Measurements from ENCODE around the gene ARHGEF17.
"Not testable (repeated sequence)": the region's sequence is repeated elsewhere in the genome, so short reads cannot be mapped to it uniquely, and the experiment has no call there.

The ARHGEF17 gene

DNA sequence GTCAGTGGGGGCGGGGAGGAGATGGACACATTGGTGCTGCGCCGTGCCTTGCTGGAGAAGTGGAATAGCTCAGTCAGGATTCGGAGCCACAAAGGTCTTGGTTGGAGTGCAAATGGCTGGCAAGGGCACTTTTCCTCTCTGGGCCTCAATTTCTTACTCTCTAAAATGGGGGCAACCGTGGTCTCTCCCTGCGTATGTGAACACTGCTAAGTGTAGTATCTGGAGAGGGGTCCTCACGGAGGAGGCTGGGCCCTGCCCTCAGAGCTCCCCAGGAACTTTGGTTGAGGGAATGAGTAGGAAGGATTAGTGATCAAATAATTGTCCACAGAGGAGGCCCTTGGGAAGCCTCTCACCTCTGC is 35.4 kb upstream of the ARHGEF17 start:
- no peak for DNase-seq

DNA sequence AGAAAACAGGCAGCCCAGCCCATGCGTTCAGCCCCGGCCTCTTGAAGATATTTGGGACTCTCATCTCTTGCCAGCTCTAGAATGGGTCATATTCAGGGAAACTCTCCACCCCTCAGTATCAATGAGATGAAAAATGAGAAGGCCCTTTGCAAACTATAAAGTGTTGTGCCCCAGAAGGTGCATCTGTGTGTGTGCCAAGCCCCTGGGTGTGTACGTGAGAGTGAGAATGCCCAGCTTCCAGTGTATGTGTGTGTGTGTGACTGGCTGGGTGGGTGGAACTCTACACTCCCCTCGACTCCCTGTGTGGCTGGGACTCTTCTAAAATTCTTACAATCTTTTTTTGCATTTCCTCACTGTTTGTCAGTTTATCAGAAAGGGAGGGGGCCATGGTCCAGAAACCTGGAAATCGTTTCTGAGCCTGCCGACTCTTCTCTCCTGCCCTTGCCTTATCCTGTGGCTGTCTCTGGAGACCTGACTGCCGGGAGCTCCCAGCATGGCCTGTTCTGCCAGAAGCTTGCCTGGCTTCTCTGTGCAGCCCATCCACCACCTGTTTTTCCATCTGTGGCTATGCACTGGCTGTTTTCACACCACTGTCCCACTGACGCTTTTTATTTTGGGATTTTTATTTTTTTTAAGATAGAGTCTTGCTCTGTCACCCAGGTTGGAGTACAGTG is 34.7 kb upstream of the ARHGEF17 start:
- DNase-seq = no peak

DNA sequence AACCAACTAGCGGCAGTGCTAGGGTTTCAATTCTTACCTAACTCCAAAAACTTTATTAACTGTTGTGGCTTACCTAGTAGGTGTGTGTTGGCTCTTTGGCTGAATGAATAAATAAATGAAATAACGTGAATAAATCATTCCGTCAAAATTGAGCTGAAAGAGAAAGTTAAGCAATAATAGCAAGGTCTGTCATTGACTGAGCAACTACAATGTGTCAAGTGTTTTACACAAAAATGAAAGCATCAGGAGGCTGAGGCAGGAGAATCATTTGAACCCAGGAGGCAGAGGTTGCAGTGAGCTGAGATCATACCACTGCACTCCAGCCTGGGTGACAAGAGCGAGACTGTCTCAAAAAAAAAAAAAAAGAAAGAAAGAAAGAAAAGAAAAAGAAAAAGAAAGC is 33.9 kb upstream of the ARHGEF17 start:
- not testable (repeated sequence) for DNase-seq

DNA sequence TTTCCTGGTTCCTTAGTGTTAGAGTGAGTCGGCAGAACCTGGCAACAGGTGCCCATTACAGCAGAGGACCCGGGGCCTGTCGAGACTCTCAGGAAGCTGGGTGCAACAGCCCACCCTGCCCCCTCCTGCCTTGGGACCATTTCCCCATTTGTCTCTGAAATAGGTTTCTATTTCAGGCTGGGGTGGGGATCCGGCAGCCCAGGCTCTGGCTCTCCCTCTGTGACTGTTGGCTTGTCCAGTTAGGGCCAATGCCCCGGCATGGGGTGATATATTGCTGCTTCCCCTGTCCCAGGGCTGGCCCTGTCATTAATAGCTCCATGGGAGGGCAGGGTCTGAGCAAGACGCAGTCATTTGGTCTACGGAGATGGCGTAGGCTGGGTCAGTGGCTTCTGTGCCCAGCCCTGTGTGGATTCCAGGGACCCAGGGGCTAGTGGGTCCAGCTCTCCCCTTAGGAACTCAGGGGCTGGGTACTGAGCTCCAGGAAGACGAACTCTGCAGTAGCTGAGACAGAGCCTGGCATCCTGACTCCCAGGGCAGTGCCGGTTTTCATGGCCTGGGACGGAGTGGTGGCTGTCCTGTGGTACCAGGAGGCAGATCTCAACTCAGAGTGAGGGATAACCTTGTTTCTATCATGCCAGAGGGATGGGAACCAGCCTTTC is 33.2 kb upstream of the ARHGEF17 start:
- peak in 1 of 2 donors; percentile 36 for DNase-seq

DNA sequence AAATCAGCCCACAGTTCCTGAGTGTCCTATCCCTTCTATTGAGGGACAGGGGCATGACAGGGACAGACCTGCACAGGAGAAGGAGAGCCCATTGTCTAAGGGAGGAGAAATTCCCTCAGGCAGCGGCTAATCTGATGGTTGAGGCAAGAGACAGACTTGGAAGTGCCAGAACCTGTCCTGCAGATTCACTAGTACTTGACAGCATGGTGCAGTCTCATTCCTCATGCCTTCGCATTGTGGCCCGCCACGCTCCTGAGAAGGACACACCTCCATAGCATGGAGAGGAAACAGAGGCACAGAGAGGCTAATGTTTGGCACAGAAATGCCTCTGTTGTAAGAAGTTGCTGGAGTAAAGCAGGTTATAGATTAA is 32.7 kb upstream of the ARHGEF17 start:
- DNase-seq = no peak

DNA sequence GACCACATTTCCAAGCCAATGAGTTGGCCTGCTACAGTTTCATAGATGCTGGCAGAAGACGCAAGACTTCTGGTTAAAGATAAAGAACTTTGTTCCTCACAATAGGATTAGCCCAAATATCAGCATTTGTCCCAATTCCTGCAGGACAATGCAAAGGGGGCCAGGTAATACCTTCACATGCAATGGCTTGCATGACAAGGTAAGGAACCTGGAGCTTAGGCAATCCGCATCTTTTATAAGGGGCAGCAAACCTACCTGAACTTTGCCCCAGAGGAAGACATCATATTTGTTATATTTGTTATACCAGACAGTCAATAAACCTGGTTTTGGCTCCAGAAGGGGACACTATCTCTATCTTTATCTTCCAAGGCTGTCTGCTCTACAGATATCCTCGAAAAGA is 30.6 kb upstream of the ARHGEF17 start:
- DNase-seq = no peak

DNA sequence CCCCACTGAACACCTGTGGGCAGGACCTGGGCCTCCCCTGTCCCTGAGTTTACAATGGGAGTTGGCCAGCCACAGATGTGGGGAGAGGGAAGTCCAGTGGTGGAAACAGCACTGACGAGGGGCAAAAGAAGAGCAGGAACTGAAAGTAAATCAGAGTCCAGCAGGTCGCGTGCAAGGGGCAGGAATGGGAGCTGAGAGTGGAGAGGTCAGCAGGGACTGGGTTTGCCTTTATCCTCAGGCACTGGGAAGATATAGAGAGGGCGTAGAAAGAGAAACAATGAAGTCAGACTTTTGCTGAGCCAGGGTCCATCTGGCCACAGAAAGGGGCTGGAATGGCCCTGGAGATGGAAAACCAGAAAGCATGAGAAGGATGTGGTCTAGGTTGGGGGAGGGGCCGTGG is 27.4 kb upstream of the ARHGEF17 start:
- DNase-seq = no peak

DNA sequence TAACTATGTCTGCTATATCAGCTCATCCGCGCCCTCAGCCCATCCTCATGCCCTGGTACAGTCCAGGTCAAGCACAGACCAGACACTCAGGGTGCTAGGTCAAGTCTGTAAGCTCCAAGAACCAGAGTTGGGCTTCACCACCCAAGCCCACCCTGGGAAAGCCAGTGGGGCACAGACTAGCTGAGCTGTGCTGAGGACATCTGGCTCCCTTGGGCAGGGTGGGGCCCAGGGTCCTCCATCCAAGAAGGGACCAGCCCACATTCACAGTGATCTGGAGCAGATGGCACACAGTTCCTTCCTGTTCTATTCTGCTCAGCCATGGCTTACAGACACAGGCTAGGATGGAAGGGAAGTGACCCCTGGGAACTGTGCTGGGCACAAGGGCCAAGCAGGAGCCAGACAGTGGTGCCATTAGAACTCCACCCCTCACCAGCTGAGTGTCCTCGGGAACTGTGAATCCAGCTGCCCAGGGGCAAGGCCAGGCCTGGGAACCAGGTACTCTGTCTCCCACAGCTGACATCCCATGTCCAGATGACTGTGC is 26.8 kb upstream of the ARHGEF17 start:
- DNase-seq = peak in 1 of 2 donors; percentile 30

DNA sequence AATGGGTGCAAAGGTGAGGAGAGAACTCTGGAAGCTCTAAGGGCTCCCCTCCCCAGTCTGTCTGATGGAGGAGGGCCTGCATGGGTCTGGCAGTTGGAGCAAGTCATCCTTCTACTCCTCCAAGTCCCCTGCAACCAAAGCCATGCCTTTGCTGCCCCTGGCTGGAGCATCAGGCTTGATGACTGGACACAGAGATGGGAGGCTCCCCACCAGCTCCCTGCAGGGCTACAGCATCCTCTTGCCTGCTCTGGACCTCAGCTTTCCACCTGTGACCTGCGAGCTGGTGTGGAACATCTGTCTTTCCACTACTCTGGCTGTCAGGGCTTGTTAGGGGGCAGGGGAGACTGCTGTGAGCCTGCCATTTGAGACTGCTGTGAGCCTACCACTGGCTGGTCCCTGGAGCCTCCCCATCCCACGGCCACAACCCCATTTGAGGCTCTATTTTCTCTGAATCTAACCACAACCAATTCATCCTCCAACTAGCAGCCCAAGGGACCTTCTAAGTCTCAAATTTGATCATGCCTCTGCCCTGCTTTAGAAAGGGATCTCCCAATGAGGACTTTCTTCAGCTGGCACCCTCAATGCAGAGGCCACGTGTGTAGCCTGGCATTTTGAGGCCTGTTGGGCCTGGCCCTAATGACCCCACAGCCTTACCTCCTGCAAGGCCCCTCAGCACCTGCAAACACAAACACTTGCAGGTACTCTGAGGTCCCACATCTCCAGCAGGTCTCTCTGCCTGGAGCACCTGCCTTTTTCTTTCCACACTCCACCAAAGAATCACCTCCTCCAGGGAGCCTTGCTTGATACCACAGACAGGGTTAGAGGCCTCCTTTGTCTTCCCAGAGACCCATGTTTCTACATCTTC is 26.0 kb upstream of the ARHGEF17 start:
- DNase-seq = no peak

DNA sequence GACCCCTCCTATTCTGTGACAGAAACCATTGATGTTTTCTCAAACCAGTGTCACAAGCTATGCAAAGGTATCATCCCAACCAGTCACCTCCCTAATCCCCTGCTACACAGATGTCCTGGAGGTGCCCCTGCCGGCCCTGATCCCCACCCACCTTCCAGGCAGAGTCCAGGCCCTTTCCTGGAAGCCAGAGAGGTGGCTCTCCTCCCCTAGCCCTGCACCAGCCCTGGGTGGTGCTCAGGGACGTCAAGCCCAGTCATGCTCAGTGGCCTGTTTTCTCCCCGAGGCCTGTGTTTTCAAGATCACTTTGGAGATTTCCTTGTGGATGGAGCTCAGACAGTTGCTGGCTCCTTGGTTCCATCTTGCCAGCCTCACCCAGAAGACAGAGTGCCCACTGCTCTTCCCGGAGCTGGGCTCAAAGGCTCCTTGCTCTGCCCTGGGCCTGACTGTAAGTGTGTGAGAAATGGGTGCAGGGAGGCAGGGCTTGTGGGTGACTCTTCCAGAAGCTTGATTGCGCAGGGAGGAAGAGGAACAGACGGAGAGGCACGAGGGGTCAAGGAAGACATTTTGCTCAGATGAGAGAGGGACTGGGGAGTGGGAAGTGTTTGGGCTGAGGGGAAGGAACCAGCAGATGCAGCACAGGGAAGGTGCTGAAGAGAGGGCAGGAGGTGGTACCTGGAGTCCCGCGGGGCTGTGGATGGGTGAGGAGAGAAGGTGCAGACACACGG is 24.6 kb upstream of the ARHGEF17 start:
- no peak for DNase-seq

DNA sequence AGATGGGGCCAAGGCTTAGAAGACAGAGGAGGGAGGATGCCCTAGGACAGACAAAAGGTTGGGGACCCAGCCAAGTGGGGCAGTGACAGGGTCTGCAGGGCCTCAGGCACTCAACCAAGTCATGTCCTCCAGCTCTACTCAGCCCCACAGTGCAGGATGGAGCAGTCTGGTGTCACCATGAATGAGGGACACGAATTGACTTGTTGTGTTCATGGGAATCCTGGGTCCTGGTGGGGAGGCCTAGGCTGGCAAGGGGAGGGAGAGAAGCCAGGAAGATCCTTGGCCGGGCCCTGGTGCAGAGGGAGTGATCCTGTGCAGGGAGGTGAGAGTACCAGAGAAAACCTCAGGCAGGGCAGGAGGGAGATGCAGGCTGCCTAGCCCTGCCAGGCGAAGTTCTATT is 24.0 kb upstream of the ARHGEF17 start:
- DNase-seq = no peak

DNA sequence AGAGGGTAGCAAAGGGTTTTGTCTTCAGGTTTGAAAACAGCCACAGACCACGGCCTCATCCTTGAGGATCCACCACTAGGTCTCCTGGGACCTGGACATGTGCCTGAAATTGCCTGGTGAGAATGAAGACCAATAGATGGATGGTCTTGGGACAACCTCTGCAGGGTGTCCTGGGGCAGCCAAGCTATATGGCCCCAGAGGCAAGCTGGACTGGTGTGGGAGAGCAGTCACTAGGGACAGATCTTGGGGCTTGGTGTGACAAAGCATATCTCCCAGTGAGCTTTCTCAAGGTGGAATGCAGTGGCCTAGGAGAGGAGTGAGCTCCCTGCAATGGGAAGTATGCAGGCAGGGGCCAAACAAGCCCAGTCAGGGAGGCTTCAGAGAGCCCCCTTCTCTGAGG is 22.4 kb upstream of the ARHGEF17 start:
- DNase-seq = no peak

DNA sequence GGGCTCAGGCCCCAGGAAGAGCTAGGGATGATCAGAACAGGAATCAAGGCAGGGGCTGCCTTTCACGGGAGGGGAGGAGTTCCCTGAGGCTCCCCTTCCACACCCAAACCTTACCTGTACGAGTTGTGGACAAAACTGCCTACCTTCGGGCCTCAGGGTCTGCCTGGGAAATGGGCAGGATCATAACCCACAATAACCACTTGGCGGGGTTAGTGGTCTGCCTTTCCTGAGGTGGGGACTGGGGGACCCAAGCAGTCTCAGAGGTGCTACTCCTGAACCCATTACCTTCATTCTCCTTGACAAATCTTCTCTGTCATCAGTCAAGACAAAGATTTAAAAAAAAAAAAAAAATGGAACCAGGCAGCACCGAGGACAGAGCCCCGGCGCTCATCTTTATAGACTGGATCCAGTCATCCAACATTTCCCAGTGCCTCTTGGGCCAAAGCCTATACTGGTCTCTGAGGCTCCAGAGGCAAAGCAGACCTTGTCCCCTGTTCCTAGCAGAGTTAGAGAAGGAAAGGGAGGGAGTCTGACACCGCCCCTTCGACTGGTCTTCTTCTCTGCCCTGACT is 21.8 kb upstream of the ARHGEF17 start:
- DNase-seq = no peak

DNA sequence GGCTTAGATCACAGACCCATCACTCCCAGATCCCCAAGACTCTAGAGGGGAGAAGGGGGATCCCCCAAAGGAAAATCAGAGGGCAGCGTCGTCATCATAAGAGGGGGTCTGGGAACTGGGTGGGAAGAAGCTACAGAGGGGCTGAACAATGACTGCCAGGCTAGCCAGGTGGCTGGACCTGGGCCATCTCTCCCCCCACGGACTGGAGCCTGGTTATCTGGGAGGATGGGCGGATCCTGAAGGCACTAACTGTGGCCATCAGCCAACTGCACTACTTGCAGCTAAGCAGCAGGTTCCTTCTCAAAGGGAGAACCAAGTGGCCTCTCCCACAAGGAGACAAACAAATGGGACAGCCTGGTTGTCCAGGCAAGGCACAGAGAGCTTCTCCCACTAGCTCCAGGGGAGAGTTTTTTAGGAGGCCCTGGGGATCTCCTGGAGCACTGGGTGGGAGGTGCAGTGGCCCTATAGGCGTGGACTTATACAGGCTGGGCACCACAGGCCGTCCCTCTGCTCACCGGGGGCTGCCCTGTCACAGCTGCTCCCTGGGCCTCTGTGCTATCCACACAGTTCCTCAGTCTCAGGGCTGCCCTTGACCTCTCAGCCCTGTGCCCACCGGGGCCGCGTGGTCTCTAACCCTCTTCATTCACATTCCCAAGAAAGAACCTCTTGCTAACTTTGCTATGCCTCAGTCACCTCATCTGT is 20.5 kb upstream of the ARHGEF17 start:
- DNase-seq = no peak

DNA sequence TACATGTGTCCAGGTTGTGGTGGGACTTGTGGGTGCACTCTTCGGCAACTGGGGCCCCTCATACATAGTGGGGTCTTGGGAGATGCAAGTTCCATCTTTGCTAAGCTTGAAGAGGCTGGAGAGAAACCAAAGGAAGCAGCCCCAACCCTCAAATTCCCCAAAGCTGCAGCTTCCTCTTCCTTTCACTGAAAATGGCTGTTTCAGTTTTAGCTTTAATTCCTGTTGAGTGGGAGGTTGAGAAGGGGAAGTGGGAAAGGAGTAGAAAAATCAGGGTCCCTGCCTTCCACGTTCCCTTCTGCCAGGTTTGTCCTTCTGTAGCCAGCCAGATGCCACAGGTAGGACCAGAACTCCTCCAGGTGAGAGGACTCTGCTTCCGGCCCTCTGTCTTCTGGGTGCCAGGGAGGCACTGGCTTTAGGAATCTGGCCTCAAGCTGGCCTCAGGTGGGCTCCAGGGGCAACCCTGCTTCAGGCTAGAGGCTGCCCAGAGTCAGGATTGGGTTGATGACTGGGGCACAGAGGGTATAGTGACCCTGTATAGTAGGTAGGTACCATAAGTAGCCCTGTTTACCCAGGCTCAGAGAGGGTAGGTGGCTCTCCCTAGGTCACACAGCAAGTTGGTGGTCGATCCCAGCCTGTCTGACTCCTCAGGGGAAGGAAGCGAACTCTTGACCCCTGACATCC is 19.7 kb upstream of the ARHGEF17 start:
- DNase-seq = peak in 1 of 2 donors; percentile 25

DNA sequence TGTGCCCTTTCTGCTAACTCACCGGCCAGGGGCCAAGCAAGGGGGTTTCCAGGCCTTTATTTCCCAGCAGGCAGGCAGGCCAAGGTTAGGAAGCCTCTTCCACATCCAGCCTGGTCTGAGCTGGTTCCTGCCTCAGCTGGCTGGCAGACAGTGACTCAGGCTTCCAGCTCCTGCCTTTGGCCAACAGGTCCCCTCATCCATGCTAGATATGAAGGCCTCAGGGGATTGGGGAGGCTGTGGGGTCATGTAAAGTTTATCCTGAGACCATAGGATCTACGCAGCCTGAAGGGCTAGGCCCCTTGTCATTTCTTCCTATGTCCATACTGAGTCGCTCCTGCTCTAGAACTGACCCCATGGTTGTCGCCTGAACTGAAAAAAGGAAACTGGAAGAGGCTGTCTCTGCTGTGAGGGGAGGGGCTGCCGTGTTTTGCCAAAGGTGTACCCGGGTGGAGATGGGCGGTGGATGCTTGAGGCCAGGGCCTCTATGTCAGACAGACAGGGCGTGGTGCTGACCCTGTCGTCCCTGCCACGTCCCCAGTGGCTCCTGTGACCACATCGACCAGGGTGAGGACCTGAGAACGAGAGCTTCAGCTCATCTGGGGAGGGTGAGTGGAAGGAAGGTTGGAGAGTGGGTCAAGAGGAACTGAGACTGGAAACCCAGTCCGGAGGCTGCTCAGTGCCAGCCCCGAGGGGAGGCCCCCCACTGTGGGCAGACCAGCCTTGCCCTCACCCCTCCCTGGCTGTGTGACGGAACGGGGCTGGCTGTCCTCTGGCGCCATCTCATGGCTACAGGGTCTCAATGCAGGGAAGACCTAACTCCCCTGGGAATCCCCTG is 19.0 kb upstream of the ARHGEF17 start:
- DNase-seq = peak; percentile 43 to 81

DNA sequence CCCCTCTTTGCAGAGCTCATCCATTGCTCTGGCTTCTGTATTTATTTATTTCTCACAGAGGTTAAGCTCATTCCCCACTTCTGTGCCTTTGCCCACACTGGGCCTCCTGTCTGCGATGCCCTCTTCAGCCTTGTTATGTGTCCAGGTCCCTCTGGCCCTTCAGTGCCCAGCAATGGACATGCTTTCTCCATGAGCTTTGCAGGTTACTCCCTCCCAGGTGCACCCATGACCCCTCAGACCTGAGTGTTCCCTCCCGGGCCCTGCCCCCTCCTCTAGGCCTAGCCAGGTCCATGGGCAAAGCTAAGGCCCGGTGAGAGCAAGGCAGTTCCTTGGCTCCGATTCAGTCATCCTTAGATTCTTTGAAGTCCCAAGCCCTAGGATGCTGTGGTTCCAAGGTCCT is 17.5 kb upstream of the ARHGEF17 start:
- DNase-seq = no peak

DNA sequence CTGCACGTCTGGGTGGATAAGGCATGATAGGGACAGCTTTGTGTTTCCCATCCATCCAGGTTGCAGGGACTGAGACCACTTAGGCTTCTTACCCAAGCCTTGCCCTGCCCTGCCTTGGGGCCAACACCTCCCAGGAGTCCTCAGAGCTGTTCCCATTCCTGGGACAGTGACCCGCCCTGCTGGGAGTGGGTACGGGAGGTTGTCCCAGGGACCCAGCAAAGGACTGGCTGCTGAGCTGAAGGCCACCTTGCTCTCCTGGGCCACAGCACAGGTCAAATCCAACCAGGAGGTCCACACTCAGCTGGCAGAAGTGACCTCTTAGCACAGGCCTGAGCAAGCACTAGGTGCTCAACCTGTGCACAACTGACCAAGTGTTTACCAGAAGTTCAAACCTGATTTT is 16.9 kb upstream of the ARHGEF17 start:
- DNase-seq = no peak

DNA sequence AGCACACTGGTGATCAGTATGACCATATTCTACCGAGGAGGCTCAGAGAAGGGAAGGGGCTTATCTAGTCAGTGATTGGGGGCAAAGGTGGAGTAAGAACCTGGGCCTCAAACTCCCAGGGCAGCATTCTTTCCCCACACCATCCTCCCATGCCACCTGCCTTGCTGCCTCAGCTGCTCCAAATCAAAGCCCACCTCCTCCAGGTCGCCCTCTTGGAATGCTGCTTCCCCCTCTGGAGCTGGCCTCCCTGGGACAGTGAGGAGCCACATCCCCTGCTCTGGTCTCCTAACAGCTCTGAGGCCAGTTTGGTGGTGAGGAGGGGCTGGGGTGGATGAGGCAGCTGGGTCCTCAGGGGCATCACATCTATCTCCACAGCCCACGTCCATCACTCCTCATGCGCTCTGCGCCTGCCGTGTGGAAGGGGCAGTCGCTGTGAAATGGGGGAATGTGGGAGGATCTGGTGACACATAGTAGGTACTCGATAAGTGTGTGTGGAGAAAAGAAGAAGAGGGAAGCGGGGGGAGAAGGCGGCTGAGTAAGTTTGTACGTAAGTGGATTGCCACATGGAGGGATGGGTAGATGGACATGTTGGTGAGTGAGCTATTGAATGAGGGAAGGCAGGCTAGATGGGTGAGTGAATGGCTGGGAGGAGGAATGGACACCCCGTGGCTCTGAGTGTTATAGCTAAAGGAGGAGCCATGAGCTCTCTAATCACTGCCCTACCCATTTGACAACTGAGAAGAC is 16.1 kb upstream of the ARHGEF17 start:
- no peak for DNase-seq

DNA sequence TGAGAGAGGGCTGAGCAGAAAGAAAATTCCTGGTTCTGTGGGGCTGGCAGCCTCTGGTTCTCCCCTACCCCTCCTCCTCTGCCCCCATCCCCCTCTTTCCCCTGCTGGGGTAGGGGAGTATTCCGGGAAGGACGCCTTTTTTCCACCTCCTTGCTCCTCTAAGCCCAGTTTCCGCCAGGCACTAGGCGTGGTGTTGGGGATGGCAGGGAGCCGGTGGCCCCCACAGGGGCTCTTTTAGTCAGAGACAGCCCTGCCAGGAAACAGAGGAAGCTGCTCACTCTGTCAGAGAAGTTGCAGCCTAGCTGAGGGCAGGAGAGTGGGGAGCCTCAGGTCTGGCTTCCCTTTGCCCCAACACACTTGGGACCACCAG is 15.6 kb upstream of the ARHGEF17 start:
- DNase-seq = no peak
